ENCODE measurements around the gene HEPN1. TPM values are rescaled to one million over a fixed set of nuclear protein-coding genes. Genes with fewer than 3 reads are reported as not detected.
A peak's percentile ranks its signal among the peaks of the same experiment; 100 is the strongest.

HEPN1 gene
- total RNA-seq = not detected in 2 replicates

DNA sequence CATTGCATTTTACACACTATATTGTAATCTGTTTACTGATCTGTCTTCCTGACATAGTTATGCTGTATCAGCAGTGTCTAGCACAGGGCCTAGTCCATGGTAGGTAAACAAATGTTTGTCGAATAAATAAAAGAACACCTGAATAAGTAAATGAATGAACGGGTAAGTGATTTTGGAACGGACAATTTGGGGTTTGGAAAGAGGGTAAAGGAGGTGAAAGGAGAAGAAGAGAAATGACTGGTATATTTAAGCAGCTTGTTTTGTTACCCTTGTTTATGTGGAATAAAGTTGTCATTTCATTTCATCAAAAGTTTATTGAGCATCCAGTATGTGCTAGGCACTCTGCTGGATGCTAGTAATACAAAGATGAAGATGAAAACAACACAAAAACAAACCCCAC, at the start of gene HEPN1:
TSS of gene HEPN1 (plus strand) at position 301 of the 400 bp plus-strand sequence.
- no peak within 1 kb of the TSS for H3K4me3 Mint-ChIP-seq
- intact Hi-C loops (cut with micrococcal nuclease) = no loop called here
- peaks cover 10% of the 10 kb centered on the region for H3K27me3 Mint-ChIP-seq (ENCODE audit: insufficient read depth)
- H3K4me1 Mint-ChIP-seq (ENCODE audit: low read depth) = peaks cover 10% of the 10 kb centered on the region
- no peak within 1 kb of the TSS for H3K27ac Mint-ChIP-seq
- H3K36me3 Mint-ChIP-seq (ENCODE audit: low read depth) = peaks cover 2% of the 10 kb centered on the region
- no peaks in the 10 kb centered on the region for H3K9me3 Mint-ChIP-seq
- DNase-seq (ENCODE audit: low spot score) = no peak

DNA sequence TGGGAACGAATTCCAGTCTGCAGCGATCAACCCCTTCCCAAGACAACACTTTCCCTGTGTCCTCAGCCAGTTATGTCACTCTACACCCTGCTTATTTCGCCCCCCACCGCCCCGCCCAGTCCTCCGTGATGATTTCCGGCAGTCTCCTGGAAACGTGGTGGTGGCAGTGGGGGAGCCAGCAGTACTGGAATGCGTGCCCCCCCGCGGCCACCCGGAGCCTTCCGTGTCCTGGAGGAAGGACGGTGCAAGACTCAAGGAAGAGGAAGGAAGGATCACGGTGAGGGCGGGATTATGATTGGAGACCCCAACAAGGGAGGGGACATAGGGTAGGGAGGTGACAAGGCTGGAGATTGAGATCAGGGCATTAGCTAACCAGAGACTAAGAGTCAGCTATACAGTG, 49.7 kb upstream of the HEPN1 start:
- DNase-seq (ENCODE audit: low spot score) = no peak
- intact Hi-C loops (cut with micrococcal nuclease) = loop anchor here (5.0 kb wide), 1 partner anchor 298 kb away; no protein-coding TSS in a partner anchor
- Mint-ChIP-seq H3K4me3 (no peak overlapping the region), H3K27me3 (ENCODE audit: insufficient read depth) (peaks cover 86% of the 10 kb centered on the region), H3K27ac (no peak overlapping the region), H3K9me3 (no peaks in the 10 kb centered on the region), H3K4me1 (ENCODE audit: low read depth) (peaks cover 7% of the 10 kb centered on the region), H3K36me3 (ENCODE audit: low read depth) (no peaks in the 10 kb centered on the region)

DNA sequence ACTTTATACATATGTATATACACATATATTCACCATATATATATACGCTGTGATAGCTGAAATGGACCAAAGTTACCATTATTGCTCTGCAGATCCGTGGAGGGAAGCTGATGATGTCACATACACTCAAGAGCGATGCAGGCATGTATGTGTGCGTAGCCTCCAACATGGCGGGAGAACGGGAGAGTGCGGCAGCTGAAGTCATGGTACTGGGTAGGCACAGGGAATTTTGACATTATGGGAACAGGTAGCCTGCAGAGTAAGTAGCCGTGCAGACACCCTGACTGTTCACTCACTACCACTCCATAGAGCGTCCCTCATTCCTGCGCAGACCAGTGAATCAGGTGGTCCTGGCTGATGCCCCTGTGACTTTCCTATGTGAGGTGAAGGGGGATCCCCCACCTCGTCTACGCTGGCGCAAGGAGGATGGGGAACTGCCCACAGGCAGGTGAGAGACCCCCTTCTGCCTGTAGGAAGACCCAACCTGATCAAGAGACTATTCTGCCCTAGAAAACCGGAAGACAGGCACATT, 49.1 kb upstream of the HEPN1 start:
- no peak overlapping the region for H3K4me3 Mint-ChIP-seq
- intact Hi-C loops (cut with micrococcal nuclease) = loop anchor here (5.0 to 10.0 kb wide), 2 partner anchors 275 to 297 kb away; no protein-coding TSS in a partner anchor
- H3K36me3 Mint-ChIP-seq (ENCODE audit: low read depth) = no peaks in the 10 kb centered on the region
- DNase-seq (ENCODE audit: low spot score) = no peak
- no peaks in the 10 kb centered on the region for H3K9me3 Mint-ChIP-seq
- H3K4me1 Mint-ChIP-seq (ENCODE audit: low read depth) = peaks cover 7% of the 10 kb centered on the region
- no peak overlapping the region for H3K27ac Mint-ChIP-seq
- peaks cover 86% of the 10 kb centered on the region for H3K27me3 Mint-ChIP-seq (ENCODE audit: insufficient read depth)

DNA sequence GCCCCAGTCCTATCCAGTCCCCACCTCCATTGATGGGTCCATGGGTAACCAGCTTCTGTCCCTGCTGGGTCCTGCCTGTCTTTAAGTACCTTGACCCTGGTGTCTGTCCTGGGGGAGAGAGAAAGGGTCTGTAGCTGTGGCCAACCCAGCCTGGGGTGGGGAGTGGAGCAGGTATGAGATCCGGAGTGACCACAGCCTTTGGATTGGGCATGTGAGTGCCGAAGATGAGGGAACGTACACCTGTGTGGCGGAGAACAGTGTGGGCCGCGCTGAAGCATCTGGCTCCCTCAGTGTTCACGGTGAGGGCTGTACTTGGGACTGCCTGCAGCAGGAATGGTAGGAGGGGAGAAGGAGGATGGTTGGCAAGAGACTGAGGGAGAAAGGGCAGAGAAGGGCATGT, 48.6 kb upstream of the HEPN1 start:
- Mint-ChIP-seq H3K9me3 (no peaks in the 10 kb centered on the region), H3K36me3 (ENCODE audit: low read depth) (no peaks in the 10 kb centered on the region), H3K4me1 (ENCODE audit: low read depth) (peaks cover 7% of the 10 kb centered on the region), H3K27ac (no peak overlapping the region), H3K4me3 (no peak overlapping the region), H3K27me3 (ENCODE audit: insufficient read depth) (peaks cover 89% of the 10 kb centered on the region)
- no peak for DNase-seq (ENCODE audit: low spot score)
- intact Hi-C loops (cut with micrococcal nuclease) = loop anchor here (10.0 kb wide), 1 partner anchor 274 kb away; no protein-coding TSS in a partner anchor

DNA sequence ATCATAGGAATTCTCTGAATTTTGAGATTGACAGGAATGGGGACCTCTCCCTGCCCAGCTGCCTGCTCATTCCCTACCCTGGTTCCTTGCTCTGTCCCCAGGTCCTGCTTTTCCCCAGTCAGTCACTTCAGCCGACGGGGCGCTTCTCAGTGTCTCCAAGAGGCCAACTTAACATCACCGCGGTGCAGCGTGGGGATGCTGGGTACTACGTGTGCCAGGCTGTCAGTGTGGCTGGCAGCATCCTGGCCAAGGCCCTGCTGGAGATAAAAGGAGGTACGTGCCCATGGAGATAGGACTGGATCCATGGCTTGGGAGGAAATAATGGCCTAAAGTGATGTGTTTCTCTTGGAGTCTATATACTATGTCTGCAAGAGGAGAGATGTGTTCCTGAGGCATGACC, 46.8 kb upstream of the HEPN1 start:
- intact Hi-C loops (cut with micrococcal nuclease) = loop anchor here (10.0 kb wide), 1 partner anchor 273 kb away; no protein-coding TSS in a partner anchor
- Mint-ChIP-seq H3K36me3 (ENCODE audit: low read depth) (no peaks in the 10 kb centered on the region), H3K27ac (no peak overlapping the region), H3K4me1 (ENCODE audit: low read depth) (peaks cover 12% of the 10 kb centered on the region), H3K27me3 (ENCODE audit: insufficient read depth) (peaks cover 80% of the 10 kb centered on the region), H3K9me3 (no peaks in the 10 kb centered on the region), H3K4me3 (no peak overlapping the region)
- no peak for DNase-seq (ENCODE audit: low spot score)

DNA sequence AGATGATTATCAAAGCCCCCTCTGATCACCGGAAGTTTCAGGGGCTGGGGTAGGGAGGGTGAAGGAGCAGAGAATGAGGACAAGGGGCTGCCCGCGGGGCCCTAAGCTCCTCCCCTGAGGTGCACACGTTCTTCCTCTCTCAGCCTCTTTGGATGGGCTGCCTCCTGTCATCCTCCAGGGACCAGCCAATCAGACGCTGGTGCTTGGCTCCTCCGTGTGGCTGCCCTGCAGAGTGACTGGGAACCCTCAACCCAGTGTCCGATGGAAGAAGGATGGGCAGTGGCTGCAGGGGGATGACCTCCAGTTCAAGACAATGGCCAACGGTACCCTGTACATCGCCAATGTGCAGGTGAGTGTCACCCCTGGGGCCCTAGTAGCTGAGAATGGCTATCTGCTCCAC, 46.3 kb upstream of the HEPN1 start:
- Mint-ChIP-seq H3K4me1 (ENCODE audit: low read depth) (peaks cover 12% of the 10 kb centered on the region), H3K9me3 (no peaks in the 10 kb centered on the region), H3K27me3 (ENCODE audit: insufficient read depth) (peaks cover 76% of the 10 kb centered on the region), H3K36me3 (ENCODE audit: low read depth) (no peaks in the 10 kb centered on the region), H3K4me3 (no peak overlapping the region), H3K27ac (no peak overlapping the region)
- intact Hi-C loops (cut with micrococcal nuclease) = loop anchor here (10.0 kb wide), 1 partner anchor 272 kb away; no protein-coding TSS in a partner anchor
- DNase-seq (ENCODE audit: low spot score) = no peak

DNA sequence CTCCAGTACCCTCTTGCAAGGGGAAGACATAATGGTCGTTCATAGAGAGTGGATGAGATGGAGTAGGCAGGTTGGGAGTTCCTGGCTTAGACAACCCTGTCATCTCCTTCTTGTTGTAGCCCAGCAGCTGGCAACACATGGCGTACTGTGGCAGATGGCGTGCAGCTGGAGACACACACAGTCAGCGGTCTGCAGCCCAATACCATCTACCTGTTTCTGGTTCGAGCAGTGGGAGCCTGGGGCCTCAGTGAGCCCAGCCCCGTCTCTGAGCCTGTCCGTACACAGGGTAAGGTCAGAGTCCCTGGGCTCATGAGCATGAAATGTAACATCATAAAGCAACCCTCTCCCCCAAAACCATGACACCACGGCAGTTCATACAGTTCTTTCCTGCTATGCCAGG, 45.1 kb upstream of the HEPN1 start:
- Mint-ChIP-seq H3K27ac (no peak overlapping the region), H3K9me3 (no peaks in the 10 kb centered on the region), H3K36me3 (ENCODE audit: low read depth) (no peaks in the 10 kb centered on the region), H3K4me1 (ENCODE audit: low read depth) (peaks cover 12% of the 10 kb centered on the region), H3K4me3 (no peak overlapping the region), H3K27me3 (ENCODE audit: insufficient read depth) (peaks cover 63% of the 10 kb centered on the region)
- intact Hi-C loops (cut with micrococcal nuclease) = loop anchor here (10.0 kb wide), 1 partner anchor 271 kb away; no protein-coding TSS in a partner anchor
- no peak for DNase-seq (ENCODE audit: low spot score)

DNA sequence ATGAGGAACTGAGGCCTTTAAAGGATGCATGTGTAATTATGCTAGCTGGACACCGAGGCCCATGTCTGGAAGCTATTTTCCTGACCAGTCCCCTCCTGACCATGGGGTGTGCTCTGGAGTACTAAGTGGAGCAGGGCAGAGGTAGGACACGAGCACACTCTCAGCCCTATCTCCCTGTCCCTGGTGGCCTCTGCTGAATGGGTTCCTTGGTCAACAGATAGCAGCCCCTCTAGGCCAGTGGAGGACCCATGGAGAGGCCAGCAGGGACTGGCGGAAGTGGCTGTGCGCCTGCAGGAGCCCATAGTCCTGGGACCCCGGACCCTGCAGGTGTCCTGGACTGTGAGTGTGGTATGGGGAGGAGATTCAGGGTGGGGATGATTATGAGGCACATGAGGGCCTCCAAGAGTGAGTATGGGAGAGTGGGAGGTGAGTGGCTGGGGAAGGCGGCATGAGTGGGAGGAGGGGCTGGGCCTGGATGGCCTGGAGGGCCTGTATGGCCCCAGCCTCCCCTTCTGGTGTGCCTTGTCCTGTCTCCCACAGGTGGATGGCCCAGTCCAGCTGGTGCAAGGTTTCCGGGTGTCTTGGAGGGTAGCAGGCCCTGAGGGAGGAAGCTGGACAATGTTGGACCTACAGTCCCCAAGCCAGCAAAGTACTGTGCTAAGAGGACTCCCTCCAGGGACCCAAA, 44.3 kb upstream of the HEPN1 start:
- H3K9me3 Mint-ChIP-seq = no peaks in the 10 kb centered on the region
- no peaks in the 10 kb centered on the region for H3K36me3 Mint-ChIP-seq (ENCODE audit: low read depth)
- H3K4me3 Mint-ChIP-seq = peak overlapping the region; percentile 43
- DNase-seq (ENCODE audit: low spot score) = no peak
- peaks cover 12% of the 10 kb centered on the region for H3K4me1 Mint-ChIP-seq (ENCODE audit: low read depth)
- H3K27ac Mint-ChIP-seq = no peak overlapping the region
- intact Hi-C loops (cut with micrococcal nuclease) = loop anchor here (10.0 kb wide), 1 partner anchor 270 kb away; no protein-coding TSS in a partner anchor
- peaks cover 57% of the 10 kb centered on the region for H3K27me3 Mint-ChIP-seq (ENCODE audit: insufficient read depth)

DNA sequence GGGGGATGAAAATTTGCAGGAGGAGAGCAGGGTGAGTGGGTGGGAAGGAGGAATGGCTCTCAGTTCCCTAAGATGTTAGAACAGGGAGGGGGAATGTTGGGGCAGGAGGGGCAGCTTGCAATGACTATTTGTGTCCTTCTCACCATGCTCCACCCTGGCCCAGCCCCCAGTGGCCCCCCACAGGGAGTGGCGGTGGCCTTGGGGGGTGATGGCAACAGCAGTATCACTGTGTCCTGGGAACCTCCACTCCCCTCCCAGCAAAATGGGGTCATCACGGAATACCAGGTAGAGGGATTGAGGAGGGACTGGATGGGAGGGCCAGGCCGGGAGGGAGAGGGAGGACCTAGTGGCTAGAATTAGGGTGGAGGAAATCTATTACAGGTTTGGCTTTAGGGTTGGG, 43.6 kb upstream of the HEPN1 start:
- intact Hi-C loops (cut with micrococcal nuclease) = loop anchor here (10.0 kb wide), 1 partner anchor 269 kb away; no protein-coding TSS in a partner anchor
- Mint-ChIP-seq H3K27ac (peak overlapping the region; percentile 47), H3K27me3 (ENCODE audit: insufficient read depth) (peaks cover 52% of the 10 kb centered on the region), H3K4me1 (ENCODE audit: low read depth) (peaks cover 12% of the 10 kb centered on the region), H3K9me3 (no peaks in the 10 kb centered on the region), H3K4me3 (peak overlapping the region; percentile 76), H3K36me3 (ENCODE audit: low read depth) (no peaks in the 10 kb centered on the region)
- DNase-seq (ENCODE audit: low spot score) = no peak

DNA sequence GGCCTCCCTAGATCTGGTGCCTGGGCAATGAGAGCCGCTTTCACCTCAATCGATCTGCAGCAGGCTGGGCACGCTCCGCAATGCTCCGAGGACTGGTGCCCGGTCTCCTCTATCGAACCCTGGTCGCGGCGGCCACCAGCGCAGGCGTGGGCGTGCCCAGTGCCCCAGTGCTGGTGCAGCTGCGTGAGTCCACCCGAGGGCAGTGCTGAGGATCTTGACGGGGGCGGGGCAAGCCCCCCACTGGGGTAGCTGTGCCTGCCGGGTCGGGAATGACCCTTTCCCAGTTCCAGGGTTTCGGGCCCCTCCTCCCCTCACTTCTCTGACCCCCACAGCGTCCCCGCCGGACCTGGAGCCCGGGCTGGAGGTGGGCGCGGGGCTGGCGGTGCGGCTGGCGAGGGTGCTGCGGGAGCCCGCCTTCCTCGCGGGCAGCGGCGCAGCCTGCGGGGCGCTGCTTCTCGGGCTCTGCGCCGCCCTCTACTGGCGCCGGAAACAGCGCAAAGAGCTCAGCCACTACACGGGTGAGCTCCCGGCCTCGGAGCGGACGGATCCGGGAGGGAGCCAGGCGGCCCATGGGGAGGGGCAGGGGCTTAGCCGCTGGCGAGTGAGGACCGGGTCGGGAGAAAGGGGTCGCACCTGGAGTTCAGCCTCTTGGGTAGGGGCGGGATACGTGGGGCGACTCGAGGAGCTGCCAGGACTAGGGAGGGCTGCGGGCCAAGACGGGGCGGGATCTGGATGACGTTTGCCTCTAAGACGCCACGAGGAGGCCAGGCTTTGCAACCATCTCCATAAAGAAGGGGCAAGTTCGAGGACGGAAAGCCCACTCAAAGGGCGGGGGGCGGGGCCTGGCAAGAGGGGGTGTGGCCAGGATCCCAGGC, 42.9 kb upstream of the HEPN1 start:
- no peaks in the 10 kb centered on the region for H3K9me3 Mint-ChIP-seq
- peak overlapping the region; percentile 72 for H3K27ac Mint-ChIP-seq
- H3K4me1 Mint-ChIP-seq (ENCODE audit: low read depth) = peaks cover 12% of the 10 kb centered on the region
- H3K27me3 Mint-ChIP-seq (ENCODE audit: insufficient read depth) = peaks cover 46% of the 10 kb centered on the region
- no peaks in the 10 kb centered on the region for H3K36me3 Mint-ChIP-seq (ENCODE audit: low read depth)
- intact Hi-C loops (cut with micrococcal nuclease) = loop anchor here (1.0 to 10.0 kb wide), 9 partner anchors 39 to 269 kb away; partner anchors contain the start of genes CCDC15, MSANTD2, SIAE and SPA17
- DNase-seq (ENCODE audit: low spot score) = peak; percentile 73
- H3K4me3 Mint-ChIP-seq = peak overlapping the region; percentile 81

DNA sequence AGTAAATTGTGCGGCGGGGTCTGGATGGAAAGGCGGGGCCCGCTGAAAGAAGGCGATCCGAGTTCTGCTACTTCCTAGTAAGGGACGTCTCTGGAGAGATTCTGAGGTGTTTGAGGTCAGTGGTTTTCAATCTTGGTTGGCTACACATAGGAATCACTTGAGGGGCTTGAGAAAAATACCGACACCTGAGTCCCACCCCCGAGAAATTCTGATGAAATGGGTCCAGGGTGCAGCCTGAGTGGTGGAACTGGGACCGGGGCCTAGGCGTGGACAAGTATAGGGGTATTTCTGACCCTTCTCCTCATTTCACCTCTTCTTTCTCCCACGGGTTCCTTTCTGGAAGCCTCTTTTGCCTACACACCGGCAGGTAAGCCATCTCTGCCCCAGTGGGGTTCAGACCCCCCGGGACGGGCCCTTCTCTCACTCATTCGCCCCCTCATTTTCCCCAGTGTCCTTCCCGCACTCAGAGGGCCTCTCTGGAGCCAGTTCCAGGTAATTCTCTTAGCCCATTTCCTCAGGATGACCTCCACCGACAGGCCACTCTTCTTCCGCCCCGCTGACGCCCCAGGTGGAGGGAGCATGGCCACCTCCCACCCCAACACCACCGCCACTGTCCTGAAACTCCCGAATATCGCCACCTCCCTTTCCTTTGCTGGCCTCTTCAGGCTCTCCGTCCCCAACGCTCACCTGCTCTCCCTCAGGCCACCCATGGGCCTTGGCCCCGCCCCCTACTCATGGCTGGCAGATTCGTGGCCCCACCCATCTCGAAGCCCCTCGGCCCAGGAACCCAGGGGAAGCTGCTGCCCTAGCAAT, 42.0 kb upstream of the HEPN1 start:
- H3K27ac Mint-ChIP-seq = peak overlapping the region; percentile 36
- H3K27me3 Mint-ChIP-seq (ENCODE audit: insufficient read depth) = peaks cover 39% of the 10 kb centered on the region
- no peaks in the 10 kb centered on the region for H3K9me3 Mint-ChIP-seq
- DNase-seq (ENCODE audit: low spot score) = no peak
- H3K36me3 Mint-ChIP-seq (ENCODE audit: low read depth) = no peaks in the 10 kb centered on the region
- peaks cover 12% of the 10 kb centered on the region for H3K4me1 Mint-ChIP-seq (ENCODE audit: low read depth)
- intact Hi-C loops (cut with micrococcal nuclease) = loop anchor here (1.0 to 10.0 kb wide), 9 partner anchors 40 to 268 kb away; partner anchors contain the start of genes CCDC15, MSANTD2, SIAE and SPA17
- peak overlapping the region; percentile 81 for H3K4me3 Mint-ChIP-seq

DNA sequence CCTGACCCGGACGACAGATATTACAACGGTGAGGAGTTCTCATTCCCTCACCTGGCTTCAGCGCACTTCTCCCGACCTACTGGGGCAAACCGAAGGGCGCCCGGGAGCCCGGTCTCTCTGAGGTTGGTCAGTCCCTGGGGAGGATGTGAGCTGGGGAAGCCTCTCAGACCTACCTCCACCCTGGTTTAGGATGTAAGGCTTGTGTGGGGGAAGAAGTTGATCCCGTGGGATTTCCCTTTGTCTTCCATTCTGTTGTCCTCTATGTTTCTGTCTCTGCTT, 41.5 kb upstream of the HEPN1 start:
- peaks cover 37% of the 10 kb centered on the region for H3K27me3 Mint-ChIP-seq (ENCODE audit: insufficient read depth)
- no peaks in the 10 kb centered on the region for H3K9me3 Mint-ChIP-seq
- H3K4me1 Mint-ChIP-seq (ENCODE audit: low read depth) = peaks cover 12% of the 10 kb centered on the region
- no peak overlapping the region for H3K27ac Mint-ChIP-seq
- no peak for DNase-seq (ENCODE audit: low spot score)
- H3K4me3 Mint-ChIP-seq = peak overlapping the region; percentile 81
- H3K36me3 Mint-ChIP-seq (ENCODE audit: low read depth) = no peaks in the 10 kb centered on the region
- intact Hi-C loops (cut with micrococcal nuclease) = loop anchor here (2.0 to 10.0 kb wide), 2 partner anchors 77 to 267 kb away; partner anchors contain the start of gene MSANTD2
